Endothelial cell of umbilical vein (primary cell): Measurements from ENCODE around the gene TSSK6. TPM values are rescaled to one million over a fixed set of nuclear protein-coding genes. Genes with fewer than 3 reads are reported as not detected.

Experiments used
- BruUV-seq: library from RNA; stranded (reverse); fragments of 400-500 nt; replicated peaks from 2 replicates; lab custom pipeline; 2021; lab: Mats Ljungman, UMichigan
- CTCF ChIA-PET: fragments of 300-600, 350-600 bp; sonication (Branson Sonifier 250); formaldehyde crosslinking; loops from one replicate; lab custom pipeline; 2021; ENCODE audit warnings: antibody characterized with exemption, inconsistent platforms; lab: Charles Lee
- POLR2A ChIA-PET: fragments of 300-600, 350-600 bp; sonication (Branson Sonifier 250); formaldehyde crosslinking; loops from one replicate; lab custom pipeline; 2021; ENCODE audit warnings: antibody characterized with exemption, inconsistent platforms; lab: Charles Lee
- DNase-seq: peaks from one replicate; pipeline ENCODE4 v3.0.0-alpha.2; 2011; ENCODE audit warnings: low read depth, low spot score
- FAIRE-seq: peaks from 2 replicates; lab custom pipeline; 2011; peaks lifted over from hg19 to GRCh38; lab: Jason Lieb, UNC
- H2AFZ ChIP-seq: 2 replicates; pipeline ENCODE4 v1.6.0; 2012; ENCODE audit warnings: low read depth, low read length, control low read depth, inconsistent platforms
- H3K27ac ChIP-seq: 2 replicates; pipeline ENCODE4 v1.5.1; 2011; ENCODE audit warnings: low read depth, mild to moderate bottlenecking, control low read depth, low read length, moderate library complexity; ENCODE audit not compliant: insufficient read depth
- H3K27me3 ChIP-seq, 2 experiments: 2 replicates each; pipeline versions ENCODE4 v1.6.0 to v1.6.1; 2011; ENCODE audit warnings: low read length in 2 of 2, mixed read lengths in 1 of 2; ENCODE audit not compliant: control insufficient read depth in 2 of 2, insufficient read depth in 2 of 2
- H3K36me3 ChIP-seq, 2 experiments: 2 replicates in 1 of 2; 3 replicates in 1 of 2; pipeline ENCODE4 v1.5.1; 2011; ENCODE audit warnings: low read length in 2 of 2, mild to moderate bottlenecking in 1 of 2, moderate library complexity in 1 of 2; ENCODE audit not compliant: control insufficient read depth in 2 of 2, insufficient read depth in 2 of 2; ENCODE audit errors: extremely low read depth in 1 of 2
- H3K4me1 ChIP-seq: 3 replicates; pipeline ENCODE4 v1.5.1; 2011; ENCODE audit warnings: mild to moderate bottlenecking, low read length; ENCODE audit not compliant: control insufficient read depth, insufficient read depth; ENCODE audit errors: extremely low read depth
- H3K4me2 ChIP-seq: 2 replicates; pipeline ENCODE4 v1.6.1; 2011; ENCODE audit warnings: low read length, control low read depth, mixed read lengths; ENCODE audit not compliant: insufficient read depth
- H3K4me3 ChIP-seq, 3 experiments: fragments of 200-600 bp in 1 of 3; sonication (generic), shearing (Covaris generic) in 1 of 3; replicated peaks in 1 of 3; 2 replicates each; pipeline ENCODE4 v1.5.1; 2011 to 2016; ENCODE audit warnings: control low read depth in 3 of 3, low read length in 3 of 3, mild to moderate bottlenecking in 2 of 3, inconsistent platforms in 1 of 3, low read depth in 1 of 3, moderate library complexity in 1 of 3; ENCODE audit not compliant: insufficient read depth in 1 of 3
- H3K79me2 ChIP-seq: 2 replicates; pipeline ENCODE4 v1.6.0; 2012; ENCODE audit warnings: low read length, inconsistent platforms; ENCODE audit not compliant: control insufficient read depth, insufficient read depth
- H3K9ac ChIP-seq: replicated peaks from 2 replicates; pipeline ENCODE3; 2011; ENCODE audit warnings: low read length, control low read depth; ENCODE audit not compliant: insufficient read depth; ENCODE audit errors: extremely low read depth
- H3K9me1 ChIP-seq: replicated peaks from 3 replicates; pipeline ENCODE4 v1.6.0; 2011; ENCODE audit warnings: mild to moderate bottlenecking, low read length; ENCODE audit not compliant: control insufficient read depth, insufficient read depth; ENCODE audit errors: extremely low read depth
- H3K9me3 ChIP-seq: replicated peaks from 2 replicates; pipeline ENCODE4 v1.5.1; 2012; ENCODE audit warnings: low read length, inconsistent platforms; ENCODE audit not compliant: control insufficient read depth, insufficient read depth
- H4K20me1 ChIP-seq: replicated peaks from 2 replicates; pipeline ENCODE3; 2011; ENCODE audit warnings: mild to moderate bottlenecking, low read length; ENCODE audit not compliant: control insufficient read depth, insufficient read depth; ENCODE audit errors: extremely low read depth
- CTCF ChIP-seq, 2 donors: IDR thresholded peaks; 1 replicate in 1 of 2; 2 replicates in 1 of 2; pipeline ENCODE4 v1.5.1; 2011; ENCODE audit warnings: low read length in 2 of 2, mild to moderate bottlenecking in 2 of 2, moderate library complexity in 2 of 2, control low read depth in 1 of 2, inconsistent platforms in 1 of 2, low read depth in 1 of 2; ENCODE audit not compliant: insufficient read depth in 1 of 2; ENCODE audit errors: extremely low read depth in 1 of 2
- EZH2 ChIP-seq: IDR thresholded peaks from 2 replicates; pipeline ENCODE4 v1.6.1; 2012; ENCODE audit warnings: borderline replicate concordance, low read depth, mild to moderate bottlenecking, moderate library complexity, low read length, inconsistent platforms; ENCODE audit not compliant: severe bottlenecking
- FOS ChIP-seq: IDR thresholded peaks from 2 replicates; pipeline ENCODE4 v1.6.1; 2011; ENCODE audit warnings: mild to moderate bottlenecking, low read length, moderate library complexity, borderline replicate concordance; ENCODE audit not compliant: insufficient read depth
- GATA2 ChIP-seq: IDR thresholded peaks from 2 replicates; pipeline ENCODE4 v1.7.0; 2011; ENCODE audit warnings: low read depth, mild to moderate bottlenecking, moderate library complexity, mixed read lengths, low read length; ENCODE audit not compliant: insufficient read length, insufficient read depth
- JUN ChIP-seq: IDR thresholded peaks from 2 replicates; pipeline ENCODE4 v1.6.1; 2011; ENCODE audit warnings: borderline replicate concordance, low read depth; ENCODE audit not compliant: insufficient read length, insufficient read depth
- MAX ChIP-seq: IDR thresholded peaks from 2 replicates; pipeline ENCODE4 v1.6.1; 2011; ENCODE audit not compliant: insufficient read depth, insufficient read length
- MYC ChIP-seq: IDR thresholded peaks from one replicate; pipeline ENCODE4 v1.6.1; 2011; ENCODE audit warnings: mild to moderate bottlenecking, low read depth, low read length
- POLR2A ChIP-seq: IDR thresholded peaks from 2 replicates; pipeline ENCODE4 v1.6.1; 2012; ENCODE audit warnings: low read depth, mild to moderate bottlenecking, control low read depth, low read length
- POLR2AphosphoS5 ChIP-seq: IDR thresholded peaks from 2 replicates; pipeline ENCODE4 v1.6.1; 2012; ENCODE audit warnings: low read depth, mild to moderate bottlenecking, control low read depth, low read length, moderate library complexity; ENCODE audit not compliant: insufficient read depth
- dilution Hi-C: fragments of 300-500 bp; cut with MboI; formaldehyde crosslinking; loops from one replicate; pipeline ENCODE4 v1.15.0; 2019; ENCODE audit warnings: low sequenced_read_pairs; ENCODE audit not compliant: extremely low pct_ligation_motif_present
- intact Hi-C: fragments of 100-400 bp; cut with micrococcal nuclease; formaldehyde crosslinking; loops from one replicate; pipeline ENCODE4 v1.10.0; 2022
- polyA plus RNA-seq, 4 experiments: library from polyadenylated mRNA; depleted of rRNA in 3 of 4; stranded (reverse) in 3 of 4; unstranded in 1 of 4; fragments of >200 nt; gene quantifications; 2 replicates each; pipeline versions ENCODE4 v1.2.1 to v1.2.3, GENCODE V29; 2011 to 2012; ENCODE audit warnings: missing spikeins in 1 of 4
- total RNA-seq: library from RNA; stranded (reverse); gene quantifications from 2 replicates; pipeline ENCODE4 v1.2.3, GENCODE V29; 2021

TSSK6 gene
- total and polyA plus RNA-seq, 2 donors (not counting 3 experiments of a cell fraction or from before 2014, with no cell fraction given): 0.76 to 0.82 TPM

- TF ChIP-seq FOS (no peak), POLR2AphosphoS5 (no peak), GATA2 (no peak), CTCF (IDR thresholded peaks at IDR 0.05; ENCODE audit: extremely low read depth in 1 of 2, insufficient read depth in 1 of 2, low read depth in 1 of 2, low read length in 2 of 2) (no peak), POLR2A (no peak), MAX (no peak), EZH2 (no peak), MYC (no peak), JUN (no peak)
- no peaks in the 10 kb centered on the region for H3K27me3 ChIP-seq
- no peaks in the 10 kb centered on the region for H3K79me2 ChIP-seq
- FAIRE-seq: no peak
- H3K9me1 ChIP-seq: no peaks in the 10 kb centered on the region
- H3K4me3 ChIP-seq: no peak overlapping the region
- H3K36me3 ChIP-seq: no peaks in the 10 kb centered on the region
- ChIA-PET POLR2A (no interaction called here), CTCF (no interaction called here)
- no peaks in the 10 kb centered on the region for H3K4me1 ChIP-seq
- intact Hi-C loops: no loop called here
- H2AFZ ChIP-seq: no peak overlapping the region
- no TSS peak for BruUV-seq
- DNase-seq: no peak
- no peak overlapping the region for H3K4me2 ChIP-seq
- dilution Hi-C loops: no loop called here
- H3K9me3 ChIP-seq: no peaks in the 10 kb centered on the region
- H3K27ac ChIP-seq: no peak overlapping the region
- H3K9ac ChIP-seq: no peak overlapping the region
- H4K20me1 ChIP-seq: no peaks in the 10 kb centered on the region
Measured at GRCh38 chr19:19562665-19563347, 47.5 kb upstream of the TSSK6 start.
